ENCODE results near the gene LRRN2.

The LRRN2 gene

DNA sequence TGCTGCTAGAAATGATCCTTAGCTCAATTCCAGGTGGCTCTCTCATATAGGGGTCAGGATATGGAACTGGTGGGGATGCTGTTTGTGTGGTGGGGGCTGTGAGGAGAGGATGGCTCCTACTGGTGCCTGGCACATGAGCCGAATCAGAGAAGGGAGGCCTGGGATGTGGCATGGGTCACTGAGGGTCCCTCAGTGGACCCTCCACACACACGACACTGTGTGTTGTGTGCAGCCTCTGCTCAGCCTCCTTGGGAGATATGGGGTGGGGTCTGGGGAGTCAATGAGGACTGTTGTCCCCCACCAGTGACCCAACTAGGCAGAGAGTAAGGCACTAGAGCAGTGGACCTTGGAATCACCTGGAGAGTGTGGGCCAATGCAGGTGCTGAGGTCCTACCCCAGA lies 3.2 kb upstream of the LRRN2 start:
- DNase-seq: no peak

DNA sequence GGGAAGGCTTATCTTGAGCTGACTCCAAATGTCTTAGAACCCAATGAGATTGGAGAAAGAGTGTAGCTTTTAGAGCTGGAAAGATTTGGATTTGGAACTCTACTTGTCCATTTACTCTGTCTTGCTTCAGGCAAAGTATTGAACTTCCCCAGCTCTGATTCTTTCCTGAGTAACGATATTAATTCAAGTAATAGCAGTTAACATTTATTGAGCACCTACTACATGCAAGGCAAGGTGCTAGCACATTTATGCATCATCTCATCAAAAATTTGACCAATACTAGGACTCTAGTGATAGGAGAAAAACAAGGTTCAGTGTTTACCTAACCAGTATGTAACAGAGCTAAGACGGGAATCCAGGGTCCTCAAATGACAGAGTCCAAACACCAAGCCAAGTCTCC lies 2.5 kb upstream of the LRRN2 start:
- no peak for DNase-seq

DNA sequence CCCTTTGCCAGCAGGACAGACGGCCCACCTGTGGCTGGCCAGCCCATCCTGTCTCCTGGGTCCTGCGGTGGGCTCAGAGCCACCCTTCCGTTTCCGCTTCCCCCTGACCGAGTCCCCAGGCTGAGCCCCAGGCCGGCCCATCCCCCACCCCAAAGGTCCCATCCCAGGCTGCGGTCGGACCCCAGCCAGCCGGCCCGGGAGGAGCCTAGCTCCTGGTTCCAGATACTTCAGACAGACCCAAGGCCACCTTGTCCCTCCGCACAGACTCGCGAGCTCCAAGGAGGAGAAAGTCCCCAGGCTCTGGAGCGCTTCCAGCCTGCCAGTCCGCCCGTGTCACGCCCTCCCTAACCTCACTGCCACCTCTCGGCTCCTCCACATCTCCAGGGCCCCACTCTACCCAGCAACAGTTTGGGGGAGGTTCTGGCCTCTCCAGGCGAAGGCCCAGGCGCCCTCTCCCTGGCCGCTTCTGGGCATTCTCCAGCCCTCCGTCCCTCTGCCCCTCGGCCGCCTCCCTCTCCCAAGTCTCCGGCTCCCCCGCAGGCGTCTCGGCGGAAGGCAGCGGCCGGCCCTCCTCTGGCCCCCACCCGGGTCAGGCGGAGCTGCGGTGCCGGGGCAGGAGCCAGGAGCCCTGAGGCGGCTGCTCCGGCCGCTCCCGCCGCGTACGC lies 835 bp downstream of the LRRN2 start:
- DNase-seq: no peak

DNA sequence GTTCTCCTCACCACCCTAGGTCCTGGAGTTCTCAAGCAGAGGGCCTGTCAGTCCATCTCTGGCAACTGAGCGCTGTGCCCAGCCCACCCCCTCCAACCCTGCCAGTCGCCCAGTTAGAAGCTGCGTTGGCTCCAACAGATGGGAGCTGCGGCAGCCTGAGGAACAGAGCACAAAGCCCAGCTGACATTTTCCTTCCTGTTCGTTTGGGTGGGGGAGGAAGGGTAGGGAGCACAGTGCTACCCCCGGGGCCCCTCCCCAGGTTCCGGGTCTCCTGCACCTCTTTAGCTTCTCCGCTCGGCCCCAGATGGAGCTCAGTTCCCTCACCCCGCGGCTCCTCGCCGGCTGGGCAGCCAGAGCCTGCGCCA lies 1.4 kb downstream of the LRRN2 start:
- no peak for DNase-seq

DNA sequence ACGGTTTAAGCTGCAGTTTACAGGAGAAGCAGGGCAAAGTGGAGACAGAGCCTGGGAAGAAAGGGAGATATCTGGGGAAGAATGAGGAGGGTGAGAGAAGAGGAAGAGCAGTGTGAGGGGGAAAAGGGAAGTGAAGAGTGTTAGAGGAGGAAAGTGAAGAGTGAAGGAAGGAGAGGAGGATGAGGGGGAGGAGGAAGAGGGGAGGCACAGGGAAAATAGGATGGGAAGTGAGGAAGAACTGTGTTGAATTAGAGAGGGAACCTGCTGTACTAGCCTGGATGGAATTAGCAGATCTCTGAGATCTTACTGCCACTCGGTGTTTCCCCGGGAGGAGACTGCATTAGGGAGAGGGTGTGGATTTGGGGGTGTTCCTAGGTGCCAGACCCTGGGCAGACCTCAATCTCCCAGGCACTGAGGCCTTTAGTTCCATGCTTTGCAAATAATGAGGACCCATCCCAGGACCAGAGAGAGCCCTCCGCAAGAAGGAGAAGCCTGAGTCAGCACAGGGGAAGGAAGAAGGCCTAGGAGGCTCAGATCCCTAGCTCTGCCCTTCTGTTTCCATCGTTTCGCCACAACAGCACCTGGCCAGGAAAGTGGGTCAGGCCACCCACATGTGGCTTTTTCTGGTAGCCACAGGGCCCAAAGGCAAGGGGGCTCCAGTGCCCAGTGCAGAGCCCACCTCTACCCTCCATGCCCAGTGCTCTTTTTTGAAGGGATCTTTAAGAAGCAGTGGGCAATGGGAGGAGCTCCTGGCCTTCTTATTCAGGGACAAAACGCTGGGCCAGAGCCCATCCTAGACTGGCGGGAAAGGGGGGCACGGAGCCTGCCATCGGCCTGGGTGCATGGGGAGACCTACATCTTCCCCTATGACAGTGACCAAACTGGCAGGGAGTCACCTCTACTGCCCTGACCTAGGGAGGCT lies 2.0 kb downstream of the LRRN2 start:
- no peak for DNase-seq

DNA sequence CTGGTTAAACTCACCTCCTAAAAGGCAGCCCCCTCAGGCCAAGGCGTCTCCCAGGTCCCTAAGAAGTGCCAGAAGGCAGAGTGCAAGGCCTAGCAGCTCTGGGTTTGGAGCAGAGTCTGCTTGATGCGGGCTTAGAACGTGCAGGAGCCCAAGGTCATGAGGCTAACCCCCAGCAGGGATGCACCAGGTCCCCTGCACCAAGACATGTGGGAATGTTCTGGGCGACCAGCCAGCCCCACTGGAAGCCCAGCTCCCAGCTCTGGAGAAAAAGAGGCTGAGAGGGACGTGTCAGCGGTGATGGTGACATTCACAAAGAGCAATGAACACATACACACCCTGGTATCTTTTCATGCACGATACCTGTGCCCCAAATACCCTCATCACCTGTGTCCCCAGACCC lies 5.1 kb downstream of the LRRN2 start:
- DNase-seq: no peak

DNA sequence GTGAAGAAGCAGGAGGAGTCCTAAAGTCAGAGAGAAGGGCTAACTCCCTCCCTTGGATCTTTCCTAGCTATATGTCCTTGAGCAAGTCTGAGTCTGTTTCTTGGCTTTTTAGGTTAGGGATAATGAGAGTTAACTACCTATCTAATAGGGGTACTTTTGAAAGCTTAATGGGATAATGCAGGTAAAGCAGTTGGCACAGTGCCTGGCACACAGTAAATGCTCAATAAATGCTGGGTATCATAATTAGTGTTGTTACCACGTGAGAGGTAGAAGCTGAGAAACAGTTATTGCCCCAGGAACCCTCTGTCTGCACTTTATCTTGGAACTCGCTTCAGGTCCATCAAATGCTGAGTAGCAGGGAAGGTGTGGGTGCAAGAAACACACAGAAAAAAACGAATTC lies 5.5 kb downstream of the LRRN2 start:
- no peak for DNase-seq

DNA sequence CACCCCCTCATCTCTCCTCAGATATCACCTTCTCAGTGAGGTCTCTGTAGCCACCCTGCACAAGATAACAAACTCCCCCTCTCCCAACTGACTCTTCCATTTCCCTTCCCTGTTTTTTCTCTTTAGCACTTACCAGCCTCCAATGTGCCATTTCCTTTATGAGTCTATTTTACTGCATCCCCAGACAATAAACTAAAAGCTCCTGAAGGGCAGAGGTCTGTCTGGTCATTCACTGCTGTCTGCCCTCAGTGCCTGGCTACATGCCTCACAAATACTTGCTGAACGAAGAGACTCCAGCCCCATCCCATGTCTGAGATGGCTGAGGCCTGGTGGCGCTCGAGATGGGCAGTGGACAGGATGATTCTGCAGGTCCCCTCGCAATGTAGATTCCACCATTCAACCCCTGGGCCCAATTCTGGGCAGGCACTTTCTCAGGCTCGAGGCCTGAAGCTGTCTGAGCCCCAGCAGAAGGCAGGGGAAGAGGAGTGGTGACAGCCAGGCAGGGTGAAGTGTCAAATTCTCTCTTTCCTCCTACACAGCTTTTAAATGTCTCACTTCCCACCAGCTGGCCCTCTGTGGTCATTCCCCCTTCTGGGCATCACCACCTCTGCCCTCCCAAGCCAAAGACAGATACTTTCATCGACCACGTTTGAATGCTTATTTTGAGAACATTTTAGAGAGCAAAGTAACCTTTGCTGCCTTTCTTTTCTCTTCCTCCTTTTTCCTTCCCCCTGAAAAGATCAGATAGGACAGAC lies 6.6 kb downstream of the LRRN2 start:
- DNase-seq: no peak

DNA sequence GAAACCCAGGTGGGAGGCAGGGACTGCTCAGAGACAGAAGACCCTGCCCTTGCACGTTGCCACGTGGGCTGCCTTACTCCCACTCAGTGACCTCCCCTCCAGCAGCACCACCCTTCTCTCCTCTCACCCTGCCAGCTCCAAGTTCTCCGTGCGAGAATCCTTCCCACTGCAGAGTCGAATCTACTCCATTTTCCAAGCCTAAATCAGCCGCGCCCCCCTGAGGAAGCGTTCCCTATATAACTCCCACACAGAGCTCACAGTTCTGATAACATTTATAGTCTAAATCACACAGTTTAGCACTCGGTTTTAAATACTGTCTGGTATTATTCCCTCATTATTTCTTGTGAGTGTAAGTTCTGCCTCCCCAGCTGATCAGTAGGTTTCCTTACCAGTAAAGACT lies 7.7 kb downstream of the LRRN2 start:
- DNase-seq: no peak

DNA sequence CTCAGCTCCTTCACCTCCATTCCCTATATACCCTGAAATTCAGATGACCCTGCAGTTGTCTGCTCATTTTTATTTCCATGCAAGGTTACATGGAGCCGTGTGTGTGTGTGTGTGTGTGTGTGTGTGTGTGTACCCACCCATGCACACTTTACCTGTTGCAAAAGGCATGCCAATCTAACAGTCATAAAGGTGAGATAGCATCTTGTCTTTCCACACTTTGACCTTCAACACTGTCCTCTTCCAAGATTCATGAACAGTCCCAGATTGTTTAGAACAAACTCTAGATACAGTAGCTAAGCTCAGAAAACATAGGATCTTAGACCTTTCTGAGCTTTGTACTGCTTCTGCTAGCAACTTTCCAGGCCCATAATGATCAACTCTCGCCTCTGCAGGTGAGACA lies 9.5 kb downstream of the LRRN2 start:
- DNase-seq: no peak

DNA sequence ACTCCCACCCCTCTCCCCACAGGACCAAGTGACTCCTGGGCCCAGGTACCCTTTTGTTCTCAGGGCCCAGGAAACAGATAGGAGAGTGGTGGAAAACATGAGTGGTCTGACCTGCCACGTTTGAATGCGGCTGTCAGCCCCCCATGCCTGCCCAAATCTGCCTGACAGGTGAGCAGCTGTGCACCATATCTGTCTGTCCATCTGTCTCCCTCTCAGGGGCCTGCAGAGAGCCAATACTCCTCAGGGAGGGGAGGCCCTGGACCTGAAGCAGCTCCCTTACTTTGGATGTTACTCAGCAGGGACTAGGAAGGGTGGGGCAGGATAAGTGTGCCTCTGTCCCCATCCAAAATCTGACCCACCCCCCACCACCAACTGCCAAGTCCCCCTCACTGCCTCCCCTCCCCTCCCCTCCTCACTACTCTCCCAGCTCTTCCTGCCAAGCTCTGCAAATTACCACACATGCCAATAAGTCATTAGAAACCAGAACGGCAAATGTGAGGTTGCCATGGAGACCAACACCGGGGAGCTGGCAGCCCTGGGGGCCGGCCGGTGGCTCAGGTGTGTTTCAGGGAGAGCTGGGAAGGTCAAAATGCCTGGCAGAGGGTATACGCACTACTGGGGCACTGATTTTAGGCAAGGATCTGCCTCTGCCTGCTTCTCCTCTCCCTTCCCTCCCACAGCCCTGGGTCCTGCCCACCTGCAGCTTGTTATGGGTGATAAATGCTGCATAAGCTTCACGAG lies 11.5 kb downstream of the LRRN2 start:
- no peak for DNase-seq

DNA sequence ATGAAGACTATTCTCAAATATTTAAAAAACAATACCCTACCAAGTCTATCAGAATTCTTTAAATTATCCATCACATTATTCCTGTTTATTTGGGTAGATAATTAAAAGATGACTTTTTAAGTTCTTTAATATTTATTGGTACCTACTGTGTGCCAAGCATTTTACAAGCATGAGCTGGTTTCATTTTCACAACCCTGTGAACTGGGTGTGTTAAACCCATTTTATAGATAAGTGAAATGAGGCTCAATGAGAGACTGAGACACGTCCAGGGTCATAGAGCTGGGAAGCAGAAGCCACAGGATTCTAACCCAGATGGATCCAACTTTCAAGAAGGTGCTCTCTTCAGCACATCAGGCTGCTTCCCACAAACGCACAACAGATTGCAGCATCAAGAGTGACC lies 12.3 kb downstream of the LRRN2 start:
- DNase-seq: no peak

DNA sequence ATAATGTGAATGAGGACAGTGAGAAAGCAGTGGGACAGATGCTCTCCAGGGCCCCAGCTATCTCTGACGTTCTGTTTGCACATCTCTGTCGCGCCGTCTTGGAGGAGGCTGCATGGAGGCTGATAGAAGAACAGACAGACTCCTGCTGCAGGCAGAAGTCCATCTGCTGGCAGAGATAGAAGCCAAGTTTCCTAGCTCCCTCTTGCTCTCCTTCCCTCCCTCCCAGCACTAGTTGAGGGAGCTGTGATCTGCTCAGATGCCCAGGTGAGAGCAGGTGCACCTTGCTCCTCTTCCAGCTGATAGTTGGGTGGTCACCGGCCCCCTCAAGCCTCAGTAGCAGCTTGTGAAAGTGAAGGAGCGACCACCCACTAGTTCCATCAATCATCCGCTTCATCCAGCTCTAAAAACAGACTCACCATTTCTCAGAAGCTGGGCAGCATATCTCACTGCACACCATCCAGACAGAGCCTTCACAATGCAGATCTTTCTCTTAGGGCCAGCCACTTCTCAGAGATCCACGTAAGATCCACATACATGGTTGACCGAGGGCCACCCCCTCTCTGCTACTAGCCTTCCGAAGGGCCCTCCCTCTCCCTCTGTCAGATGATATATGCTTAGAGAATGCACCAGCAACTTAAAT lies 12.9 kb downstream of the LRRN2 start:
- no peak for DNase-seq

DNA sequence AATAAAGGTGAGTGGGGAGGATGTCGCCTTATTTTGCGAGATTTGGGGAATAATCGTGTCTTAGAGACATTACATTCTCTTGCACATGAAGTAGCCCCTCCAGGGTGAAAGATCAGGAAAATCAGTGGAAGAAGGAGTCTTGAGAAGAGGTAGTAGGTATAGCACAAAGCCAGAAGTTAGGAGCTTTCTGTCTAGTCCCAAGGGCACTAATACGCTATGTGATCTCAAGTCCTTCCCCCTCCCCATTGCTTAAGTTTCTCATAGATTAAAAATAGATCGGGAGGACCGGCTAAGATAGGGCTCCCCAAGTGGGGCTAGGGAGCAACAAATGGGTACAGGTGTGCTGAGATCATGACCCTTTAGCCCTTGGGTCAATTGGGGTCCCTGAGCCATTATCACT lies 13.5 kb downstream of the LRRN2 start:
- no peak for DNase-seq

DNA sequence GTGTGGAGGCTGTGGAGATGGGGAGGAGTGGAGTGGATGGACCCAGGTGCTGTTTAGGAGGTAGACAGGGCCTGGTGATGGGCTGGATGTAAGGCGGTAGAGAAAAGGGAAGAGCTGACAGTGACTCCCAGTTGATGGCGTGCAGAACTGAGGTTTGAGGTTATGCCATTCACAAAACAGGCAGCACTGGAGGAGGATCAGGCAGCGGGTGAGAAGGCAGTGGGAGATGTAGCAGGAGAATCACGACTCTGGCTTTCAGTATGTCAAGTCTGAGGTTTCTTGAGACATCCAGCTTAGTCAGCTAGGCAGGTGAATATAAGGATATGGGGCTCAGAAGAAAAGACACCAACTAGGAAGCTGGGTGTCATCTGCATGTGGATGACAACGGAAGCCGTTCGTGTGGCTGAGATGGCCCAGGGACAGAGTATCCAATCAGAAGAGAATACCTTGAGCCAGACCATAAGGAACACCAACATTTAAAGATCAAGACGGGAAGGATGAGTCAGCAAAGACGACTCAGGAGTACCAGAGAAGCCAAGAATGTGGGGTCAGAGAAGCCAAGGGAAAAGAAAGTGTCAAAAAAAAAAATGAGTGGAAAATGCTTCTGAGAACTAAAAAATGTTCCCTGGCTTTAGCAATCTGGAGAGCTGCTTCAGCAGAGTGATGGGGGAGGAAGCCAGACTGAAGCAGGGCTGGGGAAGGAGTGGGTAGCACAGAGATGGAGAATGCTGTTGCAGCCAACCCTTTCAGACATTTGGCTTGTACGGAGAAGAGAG lies 15.2 kb downstream of the LRRN2 start:
- DNase-seq: no peak

DNA sequence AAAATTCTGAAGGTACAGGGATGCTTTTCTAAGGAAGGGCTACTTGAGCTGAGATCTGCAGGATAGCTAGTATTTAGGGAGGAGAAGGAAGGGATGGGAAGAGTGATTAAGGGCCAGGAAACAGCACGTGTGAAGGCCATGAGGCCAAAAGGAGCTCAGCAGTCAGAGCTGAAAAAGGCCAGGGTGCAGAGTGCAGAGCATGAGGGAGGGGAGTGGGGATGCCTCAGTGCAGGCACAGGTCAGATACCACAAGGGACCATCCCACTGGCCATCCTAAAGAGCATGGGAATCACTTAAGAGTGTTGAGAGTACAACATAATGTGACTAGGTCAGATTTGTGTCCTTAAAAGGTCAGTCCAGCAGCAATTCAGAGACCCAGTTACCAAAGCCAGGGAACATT lies 16.0 kb downstream of the LRRN2 start:
- DNase-seq: no peak

DNA sequence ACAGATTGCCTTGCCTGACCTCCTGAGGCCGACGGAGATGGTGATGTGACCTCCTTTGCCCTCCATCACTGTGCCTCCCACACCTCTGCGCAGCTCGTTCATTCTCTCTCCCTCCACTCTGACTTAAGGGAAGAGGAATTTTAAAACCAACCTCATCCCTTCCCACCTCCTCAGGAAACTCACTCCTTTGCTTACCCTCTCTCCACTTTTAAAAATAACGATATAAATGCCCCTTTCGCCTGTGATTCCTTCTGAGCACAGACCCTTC lies 21.2 kb downstream of the LRRN2 start:
- no peak for DNase-seq

DNA sequence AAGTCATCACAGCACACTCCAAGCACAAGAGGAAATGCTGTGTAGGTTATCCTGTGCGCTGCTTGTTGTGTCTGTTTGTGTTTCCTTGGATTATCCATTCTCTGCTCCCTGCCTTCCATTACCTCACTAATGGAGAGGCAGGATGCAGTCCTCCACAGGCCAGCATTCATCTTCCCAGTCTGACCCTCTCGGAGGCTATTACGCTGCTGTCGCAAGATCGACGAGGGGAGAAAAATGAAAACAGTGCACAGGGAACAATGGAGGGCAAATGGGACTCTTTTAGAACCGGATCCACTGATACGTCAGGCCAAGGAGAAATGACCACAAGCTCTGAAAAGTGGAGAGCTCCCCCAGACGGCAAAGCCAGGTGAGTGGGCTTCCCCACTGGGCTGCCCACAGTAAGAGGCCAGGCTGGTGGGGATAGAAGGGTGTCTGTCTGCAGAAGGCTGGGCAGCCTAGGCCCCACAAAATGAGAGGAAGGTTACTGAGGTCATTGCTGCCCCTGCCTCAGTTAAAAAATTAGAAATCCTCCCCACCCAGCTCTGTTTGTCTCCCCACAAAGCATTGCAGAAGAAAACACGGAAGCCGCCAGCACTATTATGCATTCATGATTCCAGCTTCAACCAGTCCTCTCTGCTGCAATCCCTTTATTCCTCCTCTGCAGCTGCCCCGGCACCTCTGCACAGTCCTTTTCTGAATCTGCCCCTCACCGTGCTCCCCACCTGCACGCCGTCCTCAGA lies 21.7 kb downstream of the LRRN2 start:
- DNase-seq: no peak

DNA sequence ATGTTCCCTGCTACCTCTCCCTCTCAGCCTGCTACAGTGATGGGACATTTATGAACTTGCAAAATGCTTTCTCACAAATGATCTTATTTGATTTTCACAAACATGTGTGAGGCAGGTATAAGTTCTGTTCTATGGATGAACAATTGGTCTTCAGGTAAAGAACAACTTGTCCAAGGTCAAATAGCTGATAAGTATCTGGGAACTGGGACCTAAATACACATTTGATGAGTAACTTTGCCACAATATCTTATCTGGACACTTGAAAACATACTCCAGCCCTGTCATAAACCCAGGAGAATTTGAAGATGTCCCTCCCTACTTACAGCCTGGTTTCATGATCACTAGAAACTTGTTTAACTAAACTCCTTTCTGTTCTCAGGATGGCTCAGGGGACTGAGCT lies 23.0 kb downstream of the LRRN2 start:
- DNase-seq: no peak

DNA sequence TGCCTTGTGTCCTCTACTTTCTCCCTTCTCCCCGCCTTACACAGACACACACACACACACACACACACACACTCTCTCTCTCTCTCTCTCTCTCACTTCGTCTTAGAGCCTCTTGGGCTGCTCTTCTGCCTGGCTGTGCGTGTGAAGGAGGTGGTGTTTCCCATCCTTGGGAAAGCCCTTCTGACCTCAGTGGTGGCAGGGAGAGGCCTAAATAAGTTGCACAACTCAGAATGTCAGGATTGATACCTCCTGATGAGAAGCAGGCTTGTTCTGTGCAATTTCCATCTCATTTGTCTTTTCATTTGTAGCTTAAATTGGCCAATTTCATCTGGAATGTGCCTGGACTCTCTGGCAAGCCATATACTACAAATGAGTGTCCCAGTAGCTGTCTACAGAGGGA lies 25.0 kb downstream of the LRRN2 start:
- DNase-seq: no peak

DNA sequence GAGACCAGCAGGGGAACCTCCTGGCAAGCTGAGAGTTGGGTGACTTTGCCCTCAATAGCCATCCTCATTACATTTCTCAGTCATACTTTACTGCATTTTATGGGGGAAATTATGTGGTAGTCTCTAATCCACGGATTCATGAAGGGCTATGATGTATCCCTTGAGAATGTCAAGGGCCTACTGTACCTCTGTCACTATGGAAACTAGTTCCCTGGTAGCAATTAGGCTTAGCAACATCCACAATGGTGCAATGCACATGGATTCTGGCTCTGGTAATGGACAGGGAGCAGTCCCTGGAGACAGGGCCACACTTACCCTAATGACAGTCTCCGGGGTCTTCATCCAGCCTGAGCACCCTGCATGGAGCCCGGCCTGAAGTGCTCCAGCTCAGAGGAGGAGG lies 26.5 kb downstream of the LRRN2 start:
- no peak for DNase-seq
